Fibroblast of gingiva (primary cell): ENCODE data around the gene PIEZO1.

Source experiments
- DNase-seq: peaks from one replicate; pipeline ENCODE4 v3.0.0-alpha.2; 2011; ENCODE audit warnings: low read depth

PIEZO1 gene

DNA sequence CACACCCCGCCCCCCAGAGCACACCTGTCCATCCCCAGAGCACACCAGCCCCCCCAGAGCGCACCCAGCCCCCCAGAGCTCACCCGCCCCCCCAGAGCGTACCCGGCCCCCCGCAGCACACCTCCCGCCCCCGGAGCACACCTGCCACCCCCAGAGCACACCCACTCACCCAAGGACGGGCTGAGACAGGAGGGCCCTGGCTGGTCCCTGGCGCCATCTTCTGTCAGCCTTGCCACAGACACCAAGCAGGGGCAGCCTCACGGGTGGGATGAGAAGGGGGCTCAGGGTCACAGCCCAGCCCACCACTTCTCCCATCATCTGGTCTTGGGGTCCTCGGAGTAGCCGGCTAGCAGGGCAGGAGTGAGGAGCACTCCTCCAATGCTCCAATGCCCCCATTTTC is 31.8 kb downstream of the PIEZO1 start:
- DNase-seq, result no peak

DNA sequence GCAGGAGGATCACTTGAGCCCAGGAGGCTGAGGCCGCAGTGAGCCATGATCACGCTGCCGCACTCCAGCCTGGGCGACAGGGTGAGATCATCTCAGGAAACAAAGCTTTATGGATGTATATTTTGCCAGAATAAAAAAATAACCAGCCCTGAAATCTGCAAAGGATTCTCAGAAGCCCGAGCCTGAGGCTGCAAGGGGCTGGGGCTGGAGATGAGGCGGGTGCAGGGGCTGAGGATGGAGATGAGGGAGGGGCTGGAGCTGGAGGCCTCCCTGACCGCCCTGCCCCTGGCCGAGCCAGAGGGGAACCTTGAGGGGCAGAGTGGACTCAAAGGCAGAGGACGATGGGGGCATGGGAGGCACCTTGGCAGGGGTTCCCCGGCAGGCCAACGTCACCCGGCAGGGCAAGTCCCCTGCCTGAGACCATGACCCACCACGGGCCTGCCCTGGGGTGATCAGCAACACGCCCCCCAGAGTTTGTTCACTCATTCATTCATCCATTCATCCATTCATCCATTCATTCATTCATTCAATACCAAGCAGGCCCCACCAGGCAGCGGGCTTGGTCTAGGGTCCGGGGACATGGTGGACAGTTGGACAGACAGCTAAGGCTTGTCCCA is 32.5 kb downstream of the PIEZO1 start:
- no peak for DNase-seq

DNA sequence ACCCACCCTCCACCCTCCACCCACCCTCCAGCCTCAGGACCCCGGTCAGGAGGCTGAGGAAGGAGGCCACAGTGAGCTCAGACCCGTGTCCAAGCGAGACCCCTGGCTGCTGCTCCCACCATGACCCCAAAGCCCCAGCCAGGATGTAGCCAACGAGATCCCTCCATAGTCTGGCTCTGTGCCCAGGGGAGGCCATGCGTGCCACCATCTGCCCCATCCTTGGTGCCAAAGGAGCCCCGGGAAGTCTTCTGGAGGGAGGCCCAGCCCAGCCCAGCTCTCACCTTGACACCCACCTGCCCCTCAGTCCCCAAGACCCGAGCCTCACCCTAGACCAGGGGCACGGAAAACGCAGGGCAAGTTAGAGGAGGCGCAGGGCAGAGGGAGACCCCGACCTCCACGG is 34.2 kb downstream of the PIEZO1 start:
- no peak for DNase-seq

DNA sequence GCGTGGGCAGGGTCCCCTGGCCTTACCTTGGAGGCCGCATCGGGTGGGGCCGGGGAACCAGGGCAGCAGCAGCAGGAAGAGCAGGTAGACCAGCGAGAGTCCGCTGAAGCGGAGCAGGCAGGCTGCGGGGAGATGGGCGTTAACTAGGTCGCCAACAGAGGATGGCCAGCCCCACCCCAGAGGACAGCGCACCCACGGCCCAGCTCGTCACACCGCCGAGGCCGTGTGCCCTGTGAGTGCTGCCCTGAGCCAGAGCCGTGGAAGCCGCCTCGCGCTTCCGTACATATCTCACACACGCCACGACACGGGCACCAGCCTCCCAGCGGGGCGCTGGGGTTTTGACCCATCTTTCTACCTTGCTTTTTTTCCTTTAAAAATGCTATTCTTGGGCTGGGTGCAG is 35.7 kb downstream of the PIEZO1 start:
- DNase-seq, result no peak

DNA sequence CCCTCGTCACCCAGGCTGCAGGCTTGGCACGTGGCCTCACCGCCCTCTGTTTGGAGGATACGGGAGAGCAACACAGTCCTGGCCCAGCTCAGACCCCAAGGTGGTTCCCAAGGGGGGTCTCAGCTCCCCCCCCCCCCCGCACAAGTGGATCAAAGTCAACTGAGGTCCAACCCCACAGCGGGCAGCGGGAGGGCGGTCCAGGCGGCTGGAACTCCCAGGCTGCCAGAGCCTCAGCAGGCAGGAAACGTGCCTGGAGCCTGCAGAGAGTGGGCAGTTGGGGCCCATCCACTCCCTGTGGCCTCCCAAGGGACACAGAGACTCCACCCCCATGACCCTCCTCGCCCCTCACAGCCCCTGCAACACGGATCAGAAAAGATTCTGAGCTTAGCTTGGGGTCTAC is 36.7 kb downstream of the PIEZO1 start:
- DNase-seq, result no peak

DNA sequence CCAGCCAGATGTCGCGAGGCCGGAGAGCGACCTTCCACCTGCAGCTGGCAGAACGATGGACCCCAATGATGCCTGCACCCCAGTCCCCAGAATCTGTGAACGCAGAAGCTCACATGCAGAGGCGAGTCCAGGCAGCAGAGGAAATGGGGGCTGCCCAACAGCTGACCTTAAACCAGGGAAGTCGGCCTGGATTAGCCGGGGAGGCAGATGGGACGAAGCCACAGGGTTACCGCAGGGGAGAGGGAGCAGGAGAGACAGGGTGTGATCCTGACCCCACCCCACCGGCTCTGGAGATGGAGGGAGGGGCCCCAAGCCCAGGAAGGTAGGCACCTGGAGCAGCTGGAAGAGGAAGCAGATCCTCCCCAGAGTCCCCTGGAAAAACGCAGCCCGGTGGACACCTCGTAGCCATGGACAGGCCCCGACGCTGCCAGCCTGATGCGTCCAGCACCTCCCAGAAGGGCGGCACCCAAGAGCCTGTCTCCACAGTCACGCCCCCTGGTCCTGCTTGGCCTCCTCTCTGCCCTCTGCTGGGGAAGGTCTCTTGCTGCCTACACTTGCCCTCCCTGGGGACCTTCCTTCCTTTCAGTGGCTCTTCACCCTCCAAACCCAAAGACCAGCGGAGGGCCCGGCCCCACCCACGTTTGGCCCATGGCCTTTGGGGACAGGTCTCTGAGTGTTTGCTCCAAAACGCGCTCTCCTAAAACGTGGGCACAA is 37.3 kb downstream of the PIEZO1 start:
- no peak for DNase-seq

DNA sequence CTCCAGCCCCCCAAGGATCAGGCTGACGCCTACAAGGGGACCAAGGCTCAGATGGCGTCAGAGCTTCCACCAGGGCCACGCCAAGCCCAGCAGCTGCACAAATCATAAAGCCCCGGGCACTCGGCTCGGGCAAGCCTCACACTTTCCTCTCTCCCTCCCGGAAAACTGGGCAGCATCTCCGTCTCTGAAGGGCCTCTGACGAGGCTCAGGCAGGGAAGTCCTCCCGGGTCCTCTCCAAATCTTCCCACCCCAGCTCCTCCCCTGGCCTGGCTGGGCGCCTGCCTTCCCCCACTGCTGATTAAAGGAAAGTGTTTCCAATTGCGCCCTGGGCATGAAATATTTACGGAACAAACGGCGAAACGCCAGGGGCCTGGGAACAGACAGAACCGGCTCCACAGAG is 38.5 kb downstream of the PIEZO1 start:
- peak; percentile 37 for DNase-seq

DNA sequence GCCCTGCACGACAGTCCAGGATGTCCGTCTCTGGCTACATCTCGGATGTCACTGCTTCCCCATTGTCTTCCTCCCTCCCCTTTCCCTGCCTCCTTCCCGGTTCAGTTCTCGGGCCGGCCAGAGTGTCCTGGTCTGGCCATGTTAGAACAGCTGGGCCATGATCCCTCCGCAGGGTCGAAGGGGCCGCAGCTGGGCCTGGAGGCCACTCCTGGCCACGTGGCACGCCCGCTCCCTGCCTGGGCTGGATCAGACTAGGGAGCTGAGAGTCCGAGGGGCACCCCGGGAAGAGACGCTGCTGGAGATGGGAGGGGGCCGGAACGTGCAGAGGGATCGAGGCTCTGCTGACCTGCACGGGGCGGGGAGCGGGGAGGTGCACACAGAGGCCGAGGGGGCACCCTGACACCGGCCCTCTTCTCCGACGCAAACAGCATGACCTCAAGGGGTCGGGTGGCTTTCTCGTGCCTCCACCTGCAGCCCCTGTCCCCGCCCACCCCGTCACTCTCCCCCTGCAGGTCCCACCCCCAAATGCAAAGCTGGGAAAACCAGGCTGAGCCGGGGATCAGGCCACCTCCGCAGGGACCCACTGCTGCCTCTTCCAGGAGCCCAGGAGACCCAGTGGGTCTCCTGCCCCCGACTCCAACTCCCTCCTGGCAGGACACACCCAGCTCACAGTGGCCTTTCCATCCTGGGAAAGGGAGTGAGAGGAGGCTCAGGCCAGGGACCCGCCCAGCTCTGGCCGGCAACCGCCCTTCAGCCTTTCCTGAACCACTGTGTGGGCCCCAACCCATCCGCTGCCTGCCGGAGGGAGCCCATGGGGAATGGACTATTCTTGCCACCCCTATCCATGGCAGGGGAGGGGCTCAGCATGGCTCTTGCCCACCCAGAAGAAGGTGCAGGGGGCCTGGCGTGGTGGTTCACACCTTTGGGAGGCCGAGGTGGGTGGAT is 40.2 kb downstream of the PIEZO1 start:
- DNase-seq, result no peak

DNA sequence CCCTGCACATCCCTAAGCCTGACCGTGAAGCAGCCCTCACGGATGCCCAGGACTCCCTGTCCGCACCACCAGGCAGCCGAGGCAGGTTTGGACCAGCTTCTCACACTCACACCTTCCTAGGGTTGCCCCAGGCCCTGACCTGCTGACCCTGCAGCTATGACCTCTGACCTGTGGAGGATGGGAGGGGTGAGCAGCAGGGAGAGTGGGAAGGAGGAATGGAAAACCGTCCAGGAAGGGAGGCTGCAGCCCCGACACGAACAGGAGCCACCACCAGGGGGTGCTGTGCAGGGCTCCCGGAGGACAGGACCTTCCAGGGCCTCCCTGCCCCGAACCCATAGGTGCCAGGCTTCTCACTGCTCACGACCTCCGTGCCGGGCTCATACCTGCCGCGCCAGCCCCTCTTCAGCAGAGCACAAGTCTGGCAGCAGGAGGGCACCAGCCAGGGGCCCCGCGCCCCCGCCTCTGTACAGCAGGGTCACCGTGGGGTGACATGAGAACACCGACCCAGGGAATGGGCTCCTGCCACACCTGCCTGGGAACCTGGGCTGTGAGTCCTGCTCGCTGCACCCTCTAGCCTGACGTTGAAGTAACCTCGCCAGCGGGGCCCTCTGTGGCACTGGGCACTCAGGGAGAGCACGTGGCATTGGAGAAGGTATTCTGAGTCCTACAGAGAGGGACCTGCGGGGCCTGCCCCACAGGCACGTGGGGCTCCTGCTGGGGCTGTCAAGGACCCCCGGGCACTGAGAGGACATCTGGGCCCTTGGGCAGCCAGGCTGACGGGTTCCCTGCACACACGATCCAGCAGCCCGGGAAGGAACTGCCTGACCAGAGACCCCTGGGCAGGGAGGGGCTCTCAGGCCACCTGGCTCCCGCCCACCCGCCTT is 41.1 kb downstream of the PIEZO1 start:
- DNase-seq, result peak; percentile 48

DNA sequence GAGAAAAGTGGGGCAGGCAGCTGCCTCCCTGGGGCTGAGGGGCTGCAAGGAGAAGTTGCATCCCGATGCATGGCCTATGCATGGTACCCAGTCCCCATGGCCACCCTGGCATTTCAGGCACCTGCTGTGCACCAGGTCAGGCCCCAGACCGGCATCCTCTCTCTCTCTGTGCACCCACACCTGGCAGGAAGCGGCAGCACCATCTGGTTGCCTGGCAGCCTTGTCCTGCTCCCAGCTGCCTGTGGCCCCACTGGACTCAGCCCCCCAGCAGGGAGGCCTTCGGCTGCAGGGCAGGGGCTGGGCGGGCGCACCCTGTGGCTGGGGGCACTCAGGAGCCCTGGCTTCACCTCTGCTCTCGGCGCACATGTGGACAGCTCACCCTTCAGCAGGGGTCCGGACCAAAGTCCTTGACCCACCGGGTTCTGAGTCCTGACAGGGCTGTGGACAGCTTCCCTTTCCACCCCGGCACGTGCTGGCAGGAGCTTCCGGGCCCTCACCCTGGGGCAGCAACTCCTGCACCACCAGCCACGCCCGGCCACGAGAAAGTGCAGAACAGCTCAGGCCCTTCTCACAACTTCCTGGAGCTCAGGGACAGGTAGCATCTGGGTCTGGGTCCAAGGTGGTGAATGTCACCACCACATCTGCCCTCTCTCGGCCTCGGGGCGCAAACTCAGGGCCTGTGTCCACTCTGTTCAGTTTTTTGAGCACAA is 42.0 kb downstream of the PIEZO1 start:
- DNase-seq, result no peak

DNA sequence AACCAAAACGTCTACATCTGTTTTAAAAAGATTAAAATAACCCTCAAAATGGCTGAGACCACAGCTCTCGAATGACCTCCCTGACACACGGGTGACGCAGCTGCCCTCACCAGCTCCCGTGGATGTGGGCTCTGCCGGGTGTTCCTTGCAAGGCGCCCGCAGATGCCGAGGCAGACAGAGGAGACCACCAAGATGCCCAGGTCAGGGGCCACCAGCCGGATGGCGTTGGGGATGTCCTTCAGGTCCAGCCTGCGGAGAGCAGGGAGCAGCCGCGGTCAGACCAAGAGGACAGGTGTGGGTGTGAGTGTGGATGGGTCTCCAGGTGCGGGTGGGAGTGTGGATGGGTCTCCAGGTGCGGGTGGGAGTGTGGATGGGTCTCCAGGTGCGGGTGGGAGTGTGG is 43.7 kb downstream of the PIEZO1 start:
- no peak for DNase-seq

DNA sequence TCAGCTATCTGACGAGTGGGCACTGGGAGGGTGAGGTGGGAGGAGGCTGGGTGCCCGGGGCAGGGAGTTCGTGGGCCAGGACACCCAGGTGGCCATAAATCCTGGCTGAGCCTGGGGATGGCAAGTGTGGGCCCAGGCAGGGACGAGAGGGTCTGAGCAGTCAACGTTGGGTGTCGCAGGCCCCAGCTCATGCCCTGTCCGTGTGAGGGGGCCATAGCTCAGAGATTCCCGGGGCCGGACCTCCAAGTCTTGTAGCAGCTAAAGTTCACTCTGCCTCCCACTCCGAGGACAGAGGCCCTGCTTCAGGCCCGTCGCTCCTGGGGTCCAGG is 44.3 kb downstream of the PIEZO1 start:
- DNase-seq, result no peak

DNA sequence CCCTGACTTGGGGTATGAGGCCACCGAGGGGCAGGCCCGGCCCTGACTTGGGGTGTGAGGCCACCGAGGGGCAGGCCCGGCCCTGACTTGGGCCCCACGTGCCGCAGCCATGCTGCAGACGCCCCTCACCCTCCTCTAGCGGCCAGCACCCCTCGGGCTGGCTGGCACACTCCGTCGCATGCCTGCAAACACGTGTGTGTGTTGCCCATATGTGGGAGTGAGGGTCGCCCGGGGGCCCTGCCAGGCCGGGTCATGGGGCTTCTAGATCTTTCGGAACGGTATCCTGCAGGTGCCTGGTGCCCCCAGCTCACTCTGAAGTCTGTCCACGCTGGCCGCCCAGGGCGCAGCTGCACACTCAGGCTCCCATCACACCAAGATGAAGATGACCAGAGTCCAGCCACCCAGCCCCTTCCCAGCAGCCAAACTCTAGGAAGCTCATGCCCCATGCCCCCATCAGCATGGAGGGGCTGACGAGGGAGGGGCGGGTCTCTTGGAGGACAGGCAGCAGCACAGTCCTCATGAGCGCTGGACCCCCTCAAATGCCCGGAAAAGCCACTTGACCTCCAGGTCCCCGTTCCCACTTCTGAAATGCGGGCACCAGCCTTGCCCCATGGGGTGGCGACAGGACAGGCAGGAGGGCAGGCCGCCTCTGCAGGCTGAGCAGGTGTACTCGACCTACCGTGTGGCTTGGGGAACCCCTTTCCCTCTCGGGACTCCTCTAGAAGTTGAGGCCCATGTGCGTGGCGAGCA is 44.9 kb downstream of the PIEZO1 start:
- no peak for DNase-seq

DNA sequence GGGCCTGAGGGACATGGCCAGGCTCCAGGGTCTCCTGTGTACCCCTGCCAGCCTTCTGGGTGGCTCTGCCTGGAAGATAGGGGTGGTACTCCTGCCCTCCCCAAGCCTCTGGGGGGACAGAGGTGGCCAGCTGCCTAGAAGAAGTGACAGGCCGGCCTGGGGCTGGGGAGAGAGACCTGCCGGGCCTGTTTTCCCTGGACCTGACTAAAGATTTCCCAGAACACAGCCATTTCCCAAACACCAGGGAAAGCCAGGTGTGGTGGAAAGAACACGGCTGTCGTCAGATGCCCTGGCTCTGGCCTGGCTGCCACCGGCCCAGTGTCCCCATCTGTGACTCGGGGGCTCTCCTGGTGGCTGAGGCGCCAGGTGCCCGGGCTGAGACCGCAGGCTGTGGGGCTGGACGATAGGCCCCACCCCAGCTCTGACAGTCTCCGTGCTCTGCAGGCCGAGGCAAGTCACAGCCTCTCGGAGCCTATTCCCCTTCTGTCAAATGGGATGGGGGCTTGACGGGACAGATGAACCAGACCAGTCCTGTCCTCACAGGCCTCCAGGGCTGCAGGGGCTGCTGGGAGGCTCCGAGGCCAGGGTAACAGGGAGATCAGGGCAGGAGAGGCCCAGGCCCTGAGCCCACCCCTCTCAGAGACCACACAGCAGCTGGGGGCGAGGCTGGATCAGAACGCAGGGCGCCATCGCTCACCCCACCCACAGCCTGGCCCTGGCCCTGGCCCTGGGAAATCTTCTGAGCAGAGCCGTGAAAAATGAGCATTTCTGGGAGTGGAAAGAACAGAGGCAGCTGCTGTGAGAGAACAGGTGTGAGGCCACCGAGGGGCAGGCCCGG is 45.7 kb downstream of the PIEZO1 start:
- no peak for DNase-seq

DNA sequence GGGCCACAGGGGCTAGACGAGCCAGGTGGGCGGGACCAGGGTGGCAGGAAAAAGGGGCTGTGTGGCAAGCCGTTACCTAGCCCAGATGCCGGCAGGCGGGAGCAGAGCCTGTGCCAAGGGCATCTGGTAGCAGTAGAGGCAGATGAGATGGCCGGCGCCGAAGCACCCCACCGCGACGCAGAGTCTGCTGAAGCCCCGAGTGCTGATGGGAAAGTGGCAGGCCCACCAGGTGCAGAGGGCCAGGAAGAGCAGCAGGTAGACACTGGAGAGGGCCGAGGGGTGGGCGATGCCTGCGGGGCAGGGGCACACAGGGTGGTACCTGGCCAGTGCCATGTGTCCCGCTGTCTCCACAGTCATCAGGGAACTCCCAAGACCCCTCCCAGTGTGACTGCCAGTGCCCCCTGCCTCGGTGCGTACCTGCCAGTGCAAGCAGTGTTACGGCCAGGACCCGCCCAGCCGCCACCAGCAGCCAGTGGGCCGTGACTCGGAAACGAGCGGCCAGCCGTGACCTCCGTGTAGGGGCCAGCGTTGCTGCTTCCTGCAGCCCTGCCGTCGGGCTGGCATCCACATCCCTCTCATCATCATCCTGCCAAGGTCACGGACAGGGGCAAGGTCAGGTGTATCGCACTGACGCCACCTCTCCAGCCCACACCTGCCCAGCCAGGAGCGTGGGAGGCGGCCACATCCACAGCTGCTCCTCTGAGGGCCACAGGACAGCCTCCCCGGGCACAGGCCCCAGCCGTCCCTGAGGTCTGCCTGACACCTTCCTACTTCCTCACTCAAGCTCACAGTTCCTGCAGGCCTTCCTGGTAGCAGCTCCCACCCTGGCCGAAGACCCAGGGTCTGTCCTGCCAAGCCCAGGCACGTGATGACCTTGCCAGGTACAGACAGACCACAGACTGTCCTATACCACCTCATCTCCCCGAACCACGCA is 46.6 kb downstream of the PIEZO1 start:
- DNase-seq, result no peak

DNA sequence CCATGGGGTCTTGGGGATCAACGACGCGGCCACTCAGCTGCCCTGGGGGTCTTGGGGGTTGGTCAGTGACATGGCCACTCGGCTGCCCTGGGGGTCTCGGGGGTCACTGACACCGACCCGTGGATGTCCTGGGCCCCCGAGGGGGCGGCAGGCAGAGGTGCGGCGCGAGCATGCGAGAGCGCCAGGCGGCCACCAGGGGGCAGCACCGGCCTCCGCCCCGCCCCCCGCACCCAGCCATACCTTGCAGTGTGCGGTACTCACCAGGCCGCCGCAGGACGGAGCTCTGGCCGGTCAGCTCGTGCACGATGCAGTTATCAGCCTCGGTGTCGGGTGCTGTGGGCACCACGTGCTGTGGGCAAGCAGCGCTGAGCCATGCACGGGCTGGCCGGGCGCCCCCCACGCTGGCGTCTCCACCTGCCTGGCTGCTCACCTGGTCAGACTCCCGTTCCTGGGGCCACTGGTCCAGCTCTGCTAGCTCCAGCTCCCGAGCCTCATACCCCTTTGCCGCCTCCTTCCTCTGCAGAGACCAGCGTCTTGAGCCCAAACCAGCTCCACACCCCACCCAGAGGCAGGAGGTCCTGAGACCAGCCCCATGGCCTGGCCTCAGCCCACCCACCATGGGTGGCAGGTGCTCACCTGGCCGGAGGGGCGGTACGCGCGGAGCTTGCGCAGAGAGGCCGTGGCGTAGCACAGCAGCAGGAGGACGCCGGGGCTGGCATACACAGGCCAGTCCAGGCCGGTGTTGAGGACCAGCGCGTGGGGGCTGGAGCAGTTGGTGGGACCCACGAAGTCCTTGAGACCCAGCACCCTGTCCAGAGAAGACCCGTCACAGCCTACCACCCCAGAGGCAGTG is 47.5 kb downstream of the PIEZO1 start:
- DNase-seq, result peak; percentile 75

DNA sequence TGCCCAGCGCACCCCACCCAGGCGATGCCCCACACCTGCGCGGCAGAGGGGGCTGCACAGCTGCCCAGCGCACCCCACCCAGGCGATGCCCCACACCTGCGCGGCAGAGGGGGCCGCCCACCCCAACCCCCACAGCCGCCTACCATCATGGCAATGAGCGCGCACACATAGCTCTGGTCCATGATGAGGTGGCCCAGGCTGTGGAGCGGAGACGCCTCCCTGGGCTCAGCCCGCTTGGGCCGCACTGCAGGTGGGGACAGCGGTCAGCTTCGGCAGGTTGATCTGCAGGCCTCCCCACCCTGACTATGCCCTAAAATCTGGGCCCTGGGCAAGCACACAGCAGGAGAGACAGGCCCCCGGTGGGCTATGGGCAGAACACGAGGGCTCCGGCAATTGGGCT is 48.5 kb downstream of the PIEZO1 start:
- DNase-seq, result no peak

DNA sequence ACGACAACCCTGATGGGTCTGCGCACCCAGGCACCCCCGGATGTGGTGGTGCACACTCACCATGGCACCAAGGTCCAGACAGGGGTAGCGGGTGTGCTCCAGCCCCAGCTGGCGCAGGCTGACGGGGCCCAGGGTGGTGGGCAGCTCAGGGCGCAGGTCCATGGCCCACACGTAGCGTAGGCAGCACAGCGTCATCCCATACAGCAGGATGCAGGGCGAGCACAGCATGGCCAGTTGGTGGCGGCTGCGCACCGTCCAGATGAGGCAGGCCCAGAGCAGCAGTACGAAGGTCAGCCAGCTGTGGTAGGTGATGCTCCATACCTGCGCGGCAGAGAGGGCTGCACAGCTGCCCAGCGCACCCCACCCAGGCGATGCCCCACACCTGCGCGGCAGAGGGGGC is 48.9 kb downstream of the PIEZO1 start:
- no peak for DNase-seq
